ENCODE data around the gene COL4A6.

The COL4A6 gene

DNA sequence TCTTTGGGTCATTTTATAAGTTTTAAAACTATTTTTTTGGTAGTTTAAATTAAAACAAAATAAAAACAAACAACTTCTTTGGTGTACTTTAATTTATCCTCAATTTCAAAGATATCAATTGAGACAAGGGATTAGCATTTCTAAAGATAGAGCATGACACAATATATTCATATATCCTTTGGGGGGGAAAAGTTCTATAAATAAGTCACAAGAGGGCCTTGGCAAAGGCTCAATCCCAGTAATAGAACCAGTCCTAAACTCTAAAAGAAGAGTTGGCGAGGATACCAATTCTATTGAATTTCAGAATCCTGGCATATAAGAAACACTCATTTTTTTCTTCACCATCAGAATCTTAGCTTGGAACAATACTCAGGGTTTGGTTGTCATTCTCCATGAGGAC is 89.7 kb downstream of the COL4A6 start:
- no peak overlapping the region for H3K4me3 ChIP-seq (ENCODE audit: insufficient read depth, low read length, poor library complexity, severe bottlenecking)
- no peak overlapping the region for H3K9ac ChIP-seq (ENCODE audit: low read length)
- no peak overlapping the region for H3K4me2 ChIP-seq (ENCODE audit: low read depth, low read length, poor library complexity, severe bottlenecking)
- no peaks in the 10 kb centered on the region for H3K9me3 ChIP-seq (ENCODE audit: insufficient read depth, low read length)
- no peaks in the 10 kb centered on the region for H3F3A ChIP-seq (ENCODE audit: insufficient read depth)
- no peak for TF ChIP-seq CTCF (IDR thresholded peaks at IDR 0.05; ENCODE audit: insufficient read depth, low read length, poor library complexity, severe bottlenecking)
- no peak for TF ChIP-seq EZH2phosphoT487 (conservative IDR thresholded peaks at IDR 0.05; ENCODE audit: low read length)
- H4K20me1 ChIP-seq (ENCODE audit: low read depth, low read length), result no peaks in the 10 kb centered on the region
- H3K9me2 ChIP-seq (replicated peaks; ENCODE audit: insufficient read depth, low read length), result no peaks in the 10 kb centered on the region
- no peak overlapping the region for H2AFZ ChIP-seq (ENCODE audit: low read depth, low read length, severe bottlenecking)
- no peaks in the 10 kb centered on the region for H3K79me2 ChIP-seq (ENCODE audit: insufficient read depth, low read length)
- H3K36me3 ChIP-seq (ENCODE audit: low read length), result no peaks in the 10 kb centered on the region
- H3K27me3 ChIP-seq (ENCODE audit: low read length), result no peaks in the 10 kb centered on the region
- H3K27ac ChIP-seq (ENCODE audit: low read depth, low read length), result no peak overlapping the region

- no peak overlapping the region for H3K27ac ChIP-seq (ENCODE audit: low read depth, low read length)
- H3K9ac ChIP-seq (ENCODE audit: low read length), result no peak overlapping the region
- H3K4me3 ChIP-seq (ENCODE audit: insufficient read depth, low read length, poor library complexity, severe bottlenecking), result no peak overlapping the region
- no peak overlapping the region for H3K4me2 ChIP-seq (ENCODE audit: low read depth, low read length, poor library complexity, severe bottlenecking)
- no peaks in the 10 kb centered on the region for H3K9me3 ChIP-seq (ENCODE audit: insufficient read depth, low read length)
- no peaks in the 10 kb centered on the region for H3K9me2 ChIP-seq (replicated peaks; ENCODE audit: insufficient read depth, low read length)
- TF ChIP-seq EZH2phosphoT487 (conservative IDR thresholded peaks at IDR 0.05; ENCODE audit: low read length) (no peak), CTCF (IDR thresholded peaks at IDR 0.05; ENCODE audit: insufficient read depth, low read length, poor library complexity, severe bottlenecking) (no peak)
- H3F3A ChIP-seq (ENCODE audit: insufficient read depth), result no peaks in the 10 kb centered on the region
- H3K36me3 ChIP-seq (ENCODE audit: low read length), result no peaks in the 10 kb centered on the region
- H3K79me2 ChIP-seq (ENCODE audit: insufficient read depth, low read length), result no peaks in the 10 kb centered on the region
- no peaks in the 10 kb centered on the region for H4K20me1 ChIP-seq (ENCODE audit: low read depth, low read length)
- no peak overlapping the region for H2AFZ ChIP-seq (ENCODE audit: low read depth, low read length, severe bottlenecking)
- no peaks in the 10 kb centered on the region for H3K27me3 ChIP-seq (ENCODE audit: low read length)
Measured at GRCh38 chrX:108347800-108348199, 90.4 kb downstream of the COL4A6 start.

- Histone ChIP-seq H3K27ac (ENCODE audit: low read depth, low read length) (no peak overlapping the region), H3K79me2 (ENCODE audit: insufficient read depth, low read length) (no peaks in the 10 kb centered on the region)
Measured at GRCh38 chrX:108344216-108344615, 94.0 kb downstream of the COL4A6 start.

More at GRCh38 chrX:108344216-108344615, 94.0 kb downstream of the COL4A6 start:
- H3K27me3 ChIP-seq (ENCODE audit: low read length), result no peaks in the 10 kb centered on the region
- no peaks in the 10 kb centered on the region for H3K9me3 ChIP-seq (ENCODE audit: insufficient read depth, low read length)
- H3F3A ChIP-seq (ENCODE audit: insufficient read depth), result no peaks in the 10 kb centered on the region
- no peak overlapping the region for H3K4me2 ChIP-seq (ENCODE audit: low read depth, low read length, poor library complexity, severe bottlenecking)
- no peak overlapping the region for H2AFZ ChIP-seq (ENCODE audit: low read depth, low read length, severe bottlenecking)
- no peaks in the 10 kb centered on the region for H3K36me3 ChIP-seq (ENCODE audit: low read length)
- no peaks in the 10 kb centered on the region for H4K20me1 ChIP-seq (ENCODE audit: low read depth, low read length)
- no peaks in the 10 kb centered on the region for H3K9me2 ChIP-seq (replicated peaks; ENCODE audit: insufficient read depth, low read length)
- H3K9ac ChIP-seq (ENCODE audit: low read length), result no peak overlapping the region
- TF ChIP-seq EZH2phosphoT487 (conservative IDR thresholded peaks at IDR 0.05; ENCODE audit: low read length) (no peak), CTCF (IDR thresholded peaks at IDR 0.05; ENCODE audit: insufficient read depth, low read length, poor library complexity, severe bottlenecking) (no peak)
- H3K4me3 ChIP-seq (ENCODE audit: insufficient read depth, low read length, poor library complexity, severe bottlenecking), result no peak overlapping the region
